Endodermal cell (in vitro differentiated cells): ENCODE measurements around the gene FAM216A. TPM values are rescaled to one million over a fixed set of nuclear protein-coding genes. Genes with fewer than 3 reads are reported as not detected.

ENCODE experiments used
- DNase-seq: peaks from one replicate; pipeline ENCODE4 v3.0.0-alpha.2; 2017
- H3K27ac ChIP-seq: 2 replicates; pipeline ENCODE4 v1.5.1; 2013; ENCODE audit warnings: mild to moderate bottlenecking, low read depth, low read length, moderate library complexity
- H3K27me3 ChIP-seq: 2 replicates; pipeline ENCODE4 v1.6.1; 2013; ENCODE audit warnings: mild to moderate bottlenecking, low read length, moderate library complexity; ENCODE audit not compliant: insufficient read depth, control insufficient read depth, poor library complexity, severe bottlenecking
- H3K36me3 ChIP-seq: 2 replicates; pipeline ENCODE4 v1.7.0; 2013; ENCODE audit warnings: mild to moderate bottlenecking, low read length, moderate library complexity; ENCODE audit not compliant: control insufficient read depth, insufficient read depth
- H3K4me1 ChIP-seq: one replicate; pipeline ENCODE4 v1.7.0; 2013; ENCODE audit warnings: low read length; ENCODE audit not compliant: control insufficient read depth, insufficient read depth
- H3K4me3 ChIP-seq: 2 replicates; pipeline ENCODE4 v1.5.1; 2013; ENCODE audit warnings: mild to moderate bottlenecking, low read length, moderate library complexity
- H3K9ac ChIP-seq: 2 replicates; pipeline ENCODE4 v1.6.1; 2013; ENCODE audit warnings: mild to moderate bottlenecking, low read length, moderate library complexity; ENCODE audit not compliant: poor library complexity, severe bottlenecking; ENCODE audit errors: extremely low read depth
- H3K9me3 ChIP-seq: 2 replicates; pipeline ENCODE4 v1.6.1; 2013; ENCODE audit warnings: mild to moderate bottlenecking, low read length, moderate library complexity; ENCODE audit not compliant: control insufficient read depth
- H3K27ac Mint-ChIP-seq: 2 replicates; pipeline ENCODE4 v1.8.0; 2020; ENCODE audit warnings: mixed read lengths
- H3K27me3 Mint-ChIP-seq: 2 replicates; pipeline ENCODE4 v1.8.0; 2021; ENCODE audit warnings: mild to moderate bottlenecking, mixed read lengths; ENCODE audit not compliant: insufficient read depth
- H3K36me3 Mint-ChIP-seq: 2 replicates; pipeline ENCODE4 v1.8.0; 2020; ENCODE audit warnings: low read depth, mixed read lengths
- H3K4me1 Mint-ChIP-seq: 2 replicates; pipeline ENCODE4 v1.8.0; 2020; ENCODE audit warnings: mixed read lengths
- H3K4me3 Mint-ChIP-seq: 2 replicates; pipeline ENCODE4 v1.8.0; 2020; ENCODE audit warnings: mild to moderate bottlenecking, moderate library complexity, mixed read lengths
- H3K9me3 Mint-ChIP-seq: 2 replicates; pipeline ENCODE4 v1.8.0; 2020; ENCODE audit warnings: mild to moderate bottlenecking, mixed read lengths
- WGBS, 2 experiments: methylation state at CpG; one replicate each; pipeline versions ENCODE4 v1.1.5 to v1.1.7; 2013; ENCODE audit warnings: missing lambda C conversion rate in 2 of 2, mixed read lengths in 1 of 2; ENCODE audit not compliant: insufficient coverage in 1 of 2, insufficient read length in 1 of 2; 5-methylcytosine and 5-hydroxymethylcytosine counted together
- total RNA-seq, 2 donors: library from RNA; stranded (reverse); fragmentation: NEBNext Ultra II Directional in 1 of 2; extraction: Animal tissue kit (Norgen Biotek cat#: 25700) in 1 of 2; gene quantifications; 2 replicates in 1 of 2; 3 replicates in 1 of 2; pipeline ENCODE4 v1.2.1, GENCODE V29; 2021
- TF ChIP-seq, protein P1 (sequence below): fragments of 200-600 bp; sonication (generic); conservative IDR thresholded peaks from 2 replicates; pipeline ENCODE4 v1.5.0; 2021; ENCODE audit warnings: antibody characterized with exemption, mild to moderate bottlenecking

Gene FAM216A
- total RNA-seq, 2 donors from 2014 or later: 5.5 to 7.2 TPM

DNA sequence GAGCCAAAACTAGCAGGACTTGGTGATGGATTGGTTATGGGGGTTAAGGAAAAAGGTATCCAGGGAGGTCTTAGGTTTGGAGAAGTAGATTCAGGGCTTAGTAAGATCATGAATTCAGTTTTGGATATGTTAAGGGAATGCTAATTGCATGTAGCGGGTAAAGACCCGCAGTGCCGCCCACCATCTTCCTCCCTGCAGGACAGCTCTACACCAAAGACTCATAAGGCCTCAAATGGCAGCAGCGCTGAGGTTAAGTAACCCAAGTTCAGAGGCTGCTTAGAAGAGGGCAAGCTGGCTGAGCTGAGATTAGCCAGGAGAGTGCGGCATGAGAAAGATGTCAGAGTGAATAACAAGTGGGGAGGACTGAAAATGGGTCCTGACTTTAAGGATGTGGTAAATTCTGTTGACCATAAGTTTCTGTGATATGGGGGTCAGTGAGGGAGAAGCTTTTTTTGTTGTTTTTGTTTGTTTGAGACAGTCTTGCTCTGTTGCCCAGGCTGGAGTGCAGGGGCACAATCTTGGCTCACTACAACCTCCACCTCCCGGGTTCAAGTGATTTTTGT, 59.7 kb downstream of the FAM216A start:
- no peak overlapping the region for H3K9ac ChIP-seq
- peak; percentile 41 for DNase-seq
- H3K9me3 Mint-ChIP-seq: no peaks in the 10 kb centered on the region
- H3K36me3 Mint-ChIP-seq: peaks cover 17% of the 10 kb centered on the region
- H3K27ac Mint-ChIP-seq: no peak overlapping the region
- H3K9me3 ChIP-seq: no peaks in the 10 kb centered on the region
- H3K27me3 Mint-ChIP-seq: no peaks in the 10 kb centered on the region
- peaks cover 2% of the 10 kb centered on the region for H3K4me1 ChIP-seq
- no peak overlapping the region for H3K27ac ChIP-seq
- TF ChIP-seq, protein P1, sequence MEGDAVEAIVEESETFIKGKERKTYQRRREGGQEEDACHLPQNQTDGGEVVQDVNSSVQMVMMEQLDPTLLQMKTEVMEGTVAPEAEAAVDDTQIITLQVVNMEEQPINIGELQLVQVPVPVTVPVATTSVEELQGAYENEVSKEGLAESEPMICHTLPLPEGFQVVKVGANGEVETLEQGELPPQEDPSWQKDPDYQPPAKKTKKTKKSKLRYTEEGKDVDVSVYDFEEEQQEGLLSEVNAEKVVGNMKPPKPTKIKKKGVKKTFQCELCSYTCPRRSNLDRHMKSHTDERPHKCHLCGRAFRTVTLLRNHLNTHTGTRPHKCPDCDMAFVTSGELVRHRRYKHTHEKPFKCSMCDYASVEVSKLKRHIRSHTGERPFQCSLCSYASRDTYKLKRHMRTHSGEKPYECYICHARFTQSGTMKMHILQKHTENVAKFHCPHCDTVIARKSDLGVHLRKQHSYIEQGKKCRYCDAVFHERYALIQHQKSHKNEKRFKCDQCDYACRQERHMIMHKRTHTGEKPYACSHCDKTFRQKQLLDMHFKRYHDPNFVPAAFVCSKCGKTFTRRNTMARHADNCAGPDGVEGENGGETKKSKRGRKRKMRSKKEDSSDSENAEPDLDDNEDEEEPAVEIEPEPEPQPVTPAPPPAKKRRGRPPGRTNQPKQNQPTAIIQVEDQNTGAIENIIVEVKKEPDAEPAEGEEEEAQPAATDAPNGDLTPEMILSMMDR: no peak
- no peak overlapping the region for H3K4me3 ChIP-seq
- H3K36me3 ChIP-seq: peaks cover 3% of the 10 kb centered on the region
- H3K4me3 Mint-ChIP-seq: no peak overlapping the region
- H3K4me1 Mint-ChIP-seq: peaks cover 2% of the 10 kb centered on the region
- H3K27me3 ChIP-seq: no peaks in the 10 kb centered on the region
- WGBS, 2 experiments: 90 to 91% methylated on average over 3 to 6 of the region's 6 CpGs

DNA sequence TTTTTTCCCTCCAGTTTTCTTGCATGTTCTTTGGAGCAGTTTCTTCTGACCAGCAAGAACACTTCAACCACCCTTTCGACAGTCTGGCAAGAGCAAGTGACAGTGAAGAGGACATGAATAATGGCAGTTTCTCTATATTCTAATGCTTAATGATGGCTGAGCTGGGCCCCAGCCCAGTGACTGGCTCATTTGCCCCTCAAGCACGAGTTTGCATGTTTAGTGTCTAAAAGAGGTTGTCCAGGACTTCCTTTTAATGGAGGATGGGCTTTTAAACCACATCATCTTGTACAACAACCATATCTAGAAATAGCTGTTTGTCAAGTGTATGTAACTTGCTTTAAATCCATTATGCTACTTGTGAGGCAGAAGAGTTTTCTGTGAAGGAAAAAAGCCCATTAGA, 61.9 kb downstream of the FAM216A start:
- H3K4me3 ChIP-seq: no peak overlapping the region
- DNase-seq: peak; percentile 17
- Mint-ChIP-seq H3K27ac (no peak overlapping the region), H3K4me1 (peaks cover 8% of the 10 kb centered on the region), H3K4me3 (no peak overlapping the region), H3K36me3 (peaks cover 17% of the 10 kb centered on the region), H3K27me3 (no peaks in the 10 kb centered on the region), H3K9me3 (no peaks in the 10 kb centered on the region)
- peaks cover 12% of the 10 kb centered on the region for H3K36me3 ChIP-seq
- no peaks in the 10 kb centered on the region for H3K27me3 ChIP-seq
- H3K4me1 ChIP-seq: peaks cover 9% of the 10 kb centered on the region
- no peak overlapping the region for H3K27ac ChIP-seq
- no peaks in the 10 kb centered on the region for H3K9me3 ChIP-seq
- H3K9ac ChIP-seq: no peak overlapping the region
- 100% methylated on average over 1 to 2 of the region's 2 CpGs for WGBS, 2 experiments
- TF ChIP-seq, protein P1: no peak

DNA sequence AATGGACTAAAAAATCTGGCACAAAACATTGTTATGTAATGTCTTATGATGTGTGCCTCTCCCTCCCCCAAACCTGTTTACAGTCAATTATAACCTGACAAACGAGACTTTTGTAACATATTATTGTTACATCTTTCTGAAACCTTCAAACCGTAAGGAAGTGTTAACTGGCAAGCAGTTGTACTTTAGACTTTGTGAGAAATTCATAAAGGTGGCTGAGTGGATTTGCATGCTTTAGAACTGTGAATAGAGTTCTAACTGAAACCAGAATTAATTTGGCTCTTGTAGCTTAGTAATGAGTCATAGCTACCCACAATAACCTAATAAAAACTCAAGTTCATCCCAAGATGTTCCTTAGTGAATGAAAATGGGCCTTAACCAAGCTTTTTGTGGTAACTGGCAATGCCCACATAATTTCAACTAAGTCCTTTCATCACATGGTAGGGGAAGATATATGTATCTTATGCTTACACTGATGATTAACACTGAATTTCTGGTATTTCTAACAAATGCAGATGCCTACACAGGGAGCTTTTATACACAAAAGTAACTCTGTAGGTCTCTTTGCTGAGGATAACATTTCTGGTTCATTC, 63.2 kb downstream of the FAM216A start:
- H3K27me3 Mint-ChIP-seq: no peaks in the 10 kb centered on the region
- peaks cover 9% of the 10 kb centered on the region for H3K4me1 ChIP-seq
- peaks cover 23% of the 10 kb centered on the region for H3K36me3 Mint-ChIP-seq
- H3K9me3 ChIP-seq: no peaks in the 10 kb centered on the region
- no peaks in the 10 kb centered on the region for H3K9me3 Mint-ChIP-seq
- H3K36me3 ChIP-seq: peaks cover 25% of the 10 kb centered on the region
- no peak overlapping the region for H3K27ac Mint-ChIP-seq
- no peak overlapping the region for H3K4me3 Mint-ChIP-seq
- no peak overlapping the region for H3K27ac ChIP-seq
- DNase-seq: no peak
- H3K4me1 Mint-ChIP-seq: peaks cover 8% of the 10 kb centered on the region
- 91% methylated on average over 2 of the region's 2 CpGs; no CpG with 5 or more reads in 1 of the 2 experiments for WGBS, 2 experiments
- TF ChIP-seq, protein P1: no peak
- no peak overlapping the region for H3K9ac ChIP-seq
- no peaks in the 10 kb centered on the region for H3K27me3 ChIP-seq
- no peak overlapping the region for H3K4me3 ChIP-seq
